ENCODE data around the gene FAM174B.

FAM174B gene

GRCh38 chr15:92667287-92667904, 11.8 kb upstream of the FAM174B start:
- in situ Hi-C loops (cut with HindIII; ENCODE audit: low pct_ligation_motif_present, low pct_unique_long_range_greater_than_20kb, low sequenced_read_pairs): no loop called here
- no peak for DNase-seq

DNA sequence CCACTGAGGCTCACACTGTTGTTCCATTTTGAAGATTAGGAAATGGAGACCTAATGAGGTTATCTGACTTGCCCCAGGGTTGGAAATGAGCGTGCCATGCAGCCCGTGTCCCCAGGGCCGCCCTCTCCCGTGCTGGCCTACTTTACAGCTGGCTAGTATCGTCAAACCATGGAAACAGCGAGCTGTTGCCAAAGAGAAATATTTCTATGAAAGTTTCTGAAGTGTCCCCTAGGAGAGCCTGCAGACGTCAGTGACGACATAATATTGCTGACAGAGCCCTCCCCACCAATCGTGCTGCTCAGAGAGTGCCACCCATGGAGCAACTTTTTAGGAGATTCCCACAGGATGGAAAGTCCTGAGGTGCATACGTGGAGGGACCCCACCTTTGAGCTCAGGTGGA, 11.2 kb upstream of the FAM174B start:
- in situ Hi-C loops (cut with HindIII; ENCODE audit: low pct_ligation_motif_present, low pct_unique_long_range_greater_than_20kb, low sequenced_read_pairs): no loop called here
- DNase-seq: no peak

DNA sequence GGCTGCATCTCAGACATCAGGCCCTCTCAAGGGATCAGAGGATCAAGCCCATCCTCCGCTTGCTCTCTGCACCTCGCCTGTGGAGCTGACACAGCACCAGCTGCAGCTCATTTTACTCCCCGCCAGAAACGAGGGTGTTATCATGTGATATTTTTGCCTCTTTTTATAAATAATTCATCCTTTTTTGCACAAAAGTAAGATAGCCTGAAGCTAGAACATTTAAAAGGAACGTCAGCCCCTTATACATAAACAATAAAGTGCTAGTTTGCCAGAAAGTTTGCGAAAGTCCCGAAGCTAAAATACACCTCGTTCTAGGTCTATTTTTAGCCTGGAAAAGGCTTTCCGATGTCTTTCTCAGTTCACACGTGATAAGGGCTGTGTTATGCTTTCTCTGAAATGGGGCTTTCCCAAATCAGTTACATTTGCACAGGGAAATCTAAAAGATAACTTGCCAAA, 9.6 kb upstream of the FAM174B start:
- no peak for DNase-seq
- in situ Hi-C loops (cut with HindIII; ENCODE audit: low pct_ligation_motif_present, low pct_unique_long_range_greater_than_20kb, low sequenced_read_pairs): no loop called here

DNA sequence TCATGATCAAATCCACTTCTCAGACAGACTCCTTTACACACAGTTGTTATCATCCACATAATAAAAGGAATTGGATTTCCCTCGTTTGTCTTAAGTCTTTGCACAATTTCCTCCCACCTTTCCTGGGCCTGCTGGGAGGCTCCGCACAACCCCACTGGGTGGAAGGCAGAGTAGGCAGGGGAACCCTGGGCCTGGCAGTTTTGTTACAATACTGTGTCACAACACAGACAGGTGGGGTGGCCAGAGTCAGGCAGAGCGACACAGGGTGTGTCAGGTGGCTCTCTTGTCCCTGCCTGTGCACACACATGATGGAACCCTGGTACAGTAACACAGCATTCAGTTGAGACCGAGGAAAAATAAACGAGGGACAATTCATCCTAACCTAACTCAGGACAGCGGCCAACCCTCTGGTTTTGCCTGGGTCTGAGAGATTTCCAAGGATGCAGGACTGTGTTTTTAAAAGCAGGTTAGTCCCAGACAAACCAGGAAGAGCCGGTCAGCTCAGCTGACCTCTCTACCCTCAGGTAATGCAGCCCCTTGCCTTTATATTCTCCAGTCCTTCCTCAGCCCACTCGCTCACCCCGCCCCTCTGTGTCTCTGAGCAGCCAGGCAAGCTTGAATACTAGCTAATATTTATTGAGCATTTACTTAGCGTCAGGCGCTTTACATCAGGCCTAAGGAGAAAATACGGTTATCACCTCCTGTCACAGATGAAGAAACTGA, 8.8 kb upstream of the FAM174B start:
- no peak for DNase-seq
- in situ Hi-C loops (cut with HindIII; ENCODE audit: low pct_ligation_motif_present, low pct_unique_long_range_greater_than_20kb, low sequenced_read_pairs): no loop called here

- in situ Hi-C loops (cut with HindIII; ENCODE audit: low pct_ligation_motif_present, low pct_unique_long_range_greater_than_20kb, low sequenced_read_pairs): no loop called here
- DNase-seq: no peak
Measured at GRCh38 chr15:92663250-92663951, 7.8 kb upstream of the FAM174B start.

- DNase-seq: no peak
- in situ Hi-C loops (cut with HindIII; ENCODE audit: low pct_ligation_motif_present, low pct_unique_long_range_greater_than_20kb, low sequenced_read_pairs): no loop called here
Measured at GRCh38 chr15:92662762-92663161, 7.2 kb upstream of the FAM174B start.

- in situ Hi-C loops (cut with HindIII; ENCODE audit: low pct_ligation_motif_present, low pct_unique_long_range_greater_than_20kb, low sequenced_read_pairs): no loop called here
- no peak for DNase-seq
Measured at GRCh38 chr15:92661956-92662355, 6.4 kb upstream of the FAM174B start.

DNA sequence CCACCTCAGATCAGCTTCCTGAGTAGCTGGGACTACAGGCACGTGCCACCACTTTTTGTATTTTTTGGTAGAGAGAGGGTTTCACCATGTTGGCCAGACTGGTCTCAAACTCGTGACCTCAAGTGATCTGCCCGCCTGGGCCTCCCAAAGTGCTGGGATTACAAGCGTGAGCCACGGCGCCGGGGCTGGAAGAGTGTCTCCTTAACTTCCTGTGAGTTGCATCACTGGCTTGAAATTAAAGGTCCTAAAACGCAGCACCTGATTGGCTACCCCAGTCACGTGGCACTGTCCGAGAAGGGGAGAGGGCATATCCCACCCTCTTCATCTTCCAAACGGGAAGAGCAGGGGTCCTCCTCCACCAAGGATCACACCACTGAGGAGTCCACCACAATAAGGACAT, 5.5 kb upstream of the FAM174B start:
- DNase-seq: no peak
- in situ Hi-C loops (cut with HindIII; ENCODE audit: low pct_ligation_motif_present, low pct_unique_long_range_greater_than_20kb, low sequenced_read_pairs): no loop called here

GRCh38 chr15:92657486-92657885, 1.9 kb upstream of the FAM174B start:
- in situ Hi-C loops (cut with HindIII; ENCODE audit: low pct_ligation_motif_present, low pct_unique_long_range_greater_than_20kb, low sequenced_read_pairs): no loop called here
- no peak for DNase-seq

DNA sequence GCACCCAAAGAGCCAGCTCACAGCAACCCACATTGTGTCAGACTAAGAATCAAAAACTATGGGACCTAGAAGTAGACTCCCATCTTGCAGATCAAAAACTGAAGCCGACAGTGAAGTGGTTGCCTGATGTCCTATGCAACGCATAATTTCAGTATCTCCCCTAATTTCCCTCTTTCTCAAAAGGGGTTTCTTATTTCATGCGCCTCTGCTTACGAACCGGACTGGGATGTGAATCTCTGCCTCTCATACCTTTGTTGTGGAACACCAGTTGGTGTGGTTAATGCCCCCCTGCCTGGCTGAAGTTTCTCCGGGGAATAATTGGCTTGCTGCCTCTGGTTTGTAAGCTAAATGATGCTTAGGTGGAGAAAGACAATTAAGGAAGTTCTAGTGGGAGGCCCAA, 514 bp upstream of the FAM174B start:
- DNase-seq: no peak
- in situ Hi-C loops (cut with HindIII; ENCODE audit: low pct_ligation_motif_present, low pct_unique_long_range_greater_than_20kb, low sequenced_read_pairs): no loop called here

DNA sequence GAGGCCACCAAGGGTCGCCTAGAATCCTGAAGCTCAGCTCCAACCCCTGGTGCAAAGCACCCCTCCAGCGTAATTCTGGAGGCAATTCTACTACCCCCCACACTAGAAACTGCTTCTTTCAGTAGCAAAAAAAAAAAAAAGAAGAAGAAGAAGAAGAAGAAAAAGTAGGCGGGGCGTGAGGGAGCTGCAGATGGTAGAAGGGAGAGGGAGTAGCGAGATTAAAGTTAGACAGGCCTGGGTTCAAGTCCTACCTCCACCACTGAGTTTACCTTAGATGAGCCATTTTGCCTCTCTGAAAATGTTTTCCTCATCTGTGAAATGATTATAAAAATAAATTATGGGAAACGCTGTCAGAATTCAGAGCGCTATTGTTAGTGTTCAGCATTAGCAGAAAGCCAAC, 913 bp downstream of the FAM174B start:
- in situ Hi-C loops (cut with HindIII; ENCODE audit: low pct_ligation_motif_present, low pct_unique_long_range_greater_than_20kb, low sequenced_read_pairs): no loop called here

DNA sequence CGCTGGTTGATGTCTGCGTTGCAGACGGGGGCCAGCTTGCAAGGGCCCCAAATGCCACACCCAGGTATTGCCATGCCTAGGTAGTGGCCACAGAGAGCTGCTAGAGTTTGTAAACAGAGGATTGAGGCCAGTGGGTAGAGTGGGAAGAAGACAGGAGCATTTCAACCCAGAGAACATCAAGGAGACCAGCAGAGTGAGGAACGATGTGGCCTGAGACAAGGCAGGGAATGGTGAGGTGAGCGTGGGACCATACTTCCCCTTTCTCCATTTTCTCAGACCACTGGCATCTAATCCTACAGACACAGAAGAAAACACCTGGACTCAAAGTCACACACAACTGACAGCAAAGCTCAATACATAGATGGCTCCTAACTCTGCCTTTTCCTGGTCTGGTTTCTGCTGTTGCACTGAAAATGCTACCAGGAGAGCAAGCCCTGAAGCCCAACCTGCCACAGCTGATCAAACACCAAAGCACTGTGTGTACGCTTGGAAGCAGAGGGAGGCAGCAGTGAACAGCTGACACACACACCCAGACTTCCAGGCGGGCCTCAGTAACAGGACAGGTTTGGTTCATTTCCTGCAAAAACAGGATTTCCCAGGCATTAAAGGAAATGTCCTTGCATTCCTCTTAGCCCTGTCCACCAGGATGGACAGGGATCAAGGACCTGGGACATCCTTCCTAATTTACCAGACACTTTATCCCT, 1.6 kb downstream of the FAM174B start:
- DNase-seq: no peak
- in situ Hi-C loops (cut with HindIII; ENCODE audit: low pct_ligation_motif_present, low pct_unique_long_range_greater_than_20kb, low sequenced_read_pairs): no loop called here

More for the DNA sequence above, 913 bp downstream of the FAM174B start:
- DNase-seq: no peak

DNA sequence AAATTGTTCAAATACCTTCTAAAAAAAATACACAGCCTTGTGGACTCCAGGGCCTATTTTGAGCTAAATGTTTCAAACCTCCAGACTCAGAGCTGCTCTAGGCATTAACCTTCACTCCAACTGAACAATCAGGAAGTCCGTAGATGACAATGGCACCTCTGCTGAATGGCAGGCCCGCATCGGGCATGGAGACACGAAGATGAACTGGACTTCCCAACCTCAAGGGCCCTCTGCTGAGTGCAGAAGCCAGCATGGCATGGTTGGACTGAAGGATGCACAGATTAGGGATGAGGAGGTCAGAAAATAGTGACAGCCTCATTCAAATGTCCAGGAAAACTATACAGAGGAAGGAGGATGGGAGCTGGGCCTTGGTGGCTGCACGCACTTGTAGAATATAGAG, 2.2 kb downstream of the FAM174B start:
- no peak for DNase-seq
- in situ Hi-C loops (cut with HindIII; ENCODE audit: low pct_ligation_motif_present, low pct_unique_long_range_greater_than_20kb, low sequenced_read_pairs): no loop called here

DNA sequence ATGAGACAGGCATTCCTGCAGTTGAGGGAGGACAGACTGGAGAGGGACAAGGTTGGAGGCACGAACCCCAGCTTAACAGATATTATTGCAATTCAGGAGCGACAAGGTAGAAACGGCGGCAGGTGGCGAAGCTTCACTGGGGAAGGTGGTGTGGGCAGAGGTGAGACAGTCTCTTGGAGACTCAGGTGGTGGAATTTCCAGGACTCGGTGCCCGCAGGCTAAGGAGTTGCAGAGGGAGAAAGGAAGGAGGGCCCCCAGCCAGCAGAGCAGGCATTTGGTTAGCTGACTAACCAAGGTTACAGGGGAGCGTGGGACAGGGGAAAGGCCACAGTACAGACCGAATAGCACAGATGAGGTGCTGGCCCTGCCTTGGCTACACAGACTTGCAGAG, 3.0 kb downstream of the FAM174B start:
- in situ Hi-C loops (cut with HindIII; ENCODE audit: low pct_ligation_motif_present, low pct_unique_long_range_greater_than_20kb, low sequenced_read_pairs): no loop called here

GRCh38 chr15:92651877-92652575, 3.5 kb downstream of the FAM174B start:
- in situ Hi-C loops (cut with HindIII; ENCODE audit: low pct_ligation_motif_present, low pct_unique_long_range_greater_than_20kb, low sequenced_read_pairs): no loop called here

More for the DNA sequence above, 3.0 kb downstream of the FAM174B start:
- no peak for DNase-seq

DNA sequence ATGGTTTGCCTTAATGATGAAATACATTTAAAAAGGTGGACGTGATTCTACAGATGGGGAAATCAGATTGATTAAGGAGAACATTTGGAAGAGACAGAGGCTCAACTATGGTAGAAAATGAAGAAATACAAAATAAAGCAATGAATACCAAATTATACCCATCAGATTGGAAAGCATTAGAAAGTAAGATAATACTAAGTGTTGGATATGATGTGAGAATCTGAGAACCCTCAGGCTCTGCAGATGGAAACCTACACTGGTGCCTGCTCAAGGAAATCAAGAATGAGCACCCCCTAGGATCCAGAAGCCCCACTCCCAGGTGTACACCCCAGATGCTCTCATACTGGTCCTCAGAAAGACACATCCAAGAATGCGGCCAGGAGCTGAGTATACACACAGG, 4.6 kb downstream of the FAM174B start:
- no peak for DNase-seq
- in situ Hi-C loops (cut with HindIII; ENCODE audit: low pct_ligation_motif_present, low pct_unique_long_range_greater_than_20kb, low sequenced_read_pairs): no loop called here

More at GRCh38 chr15:92651877-92652575, 3.5 kb downstream of the FAM174B start:
- DNase-seq: no peak

DNA sequence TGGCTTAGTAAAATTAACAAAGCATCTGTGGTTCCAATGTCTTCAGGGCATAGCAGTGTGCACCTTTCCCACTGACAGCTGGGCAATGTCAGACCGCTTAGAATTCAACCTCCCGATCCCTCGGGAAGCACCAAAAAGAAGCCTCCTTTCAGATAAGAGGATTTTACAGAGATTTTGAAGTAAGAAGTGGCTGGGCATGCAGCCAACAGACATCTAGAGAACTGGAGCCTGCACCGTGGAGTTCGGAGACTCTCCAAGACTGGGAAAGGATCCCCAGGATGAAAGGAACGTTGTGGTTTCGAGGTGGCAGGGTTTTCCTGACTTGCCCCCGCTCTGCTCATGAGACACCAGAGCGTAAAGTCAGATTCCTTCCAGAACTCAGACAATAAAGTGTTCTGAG, 5.3 kb downstream of the FAM174B start:
- in situ Hi-C loops (cut with HindIII; ENCODE audit: low pct_ligation_motif_present, low pct_unique_long_range_greater_than_20kb, low sequenced_read_pairs): no loop called here

DNA sequence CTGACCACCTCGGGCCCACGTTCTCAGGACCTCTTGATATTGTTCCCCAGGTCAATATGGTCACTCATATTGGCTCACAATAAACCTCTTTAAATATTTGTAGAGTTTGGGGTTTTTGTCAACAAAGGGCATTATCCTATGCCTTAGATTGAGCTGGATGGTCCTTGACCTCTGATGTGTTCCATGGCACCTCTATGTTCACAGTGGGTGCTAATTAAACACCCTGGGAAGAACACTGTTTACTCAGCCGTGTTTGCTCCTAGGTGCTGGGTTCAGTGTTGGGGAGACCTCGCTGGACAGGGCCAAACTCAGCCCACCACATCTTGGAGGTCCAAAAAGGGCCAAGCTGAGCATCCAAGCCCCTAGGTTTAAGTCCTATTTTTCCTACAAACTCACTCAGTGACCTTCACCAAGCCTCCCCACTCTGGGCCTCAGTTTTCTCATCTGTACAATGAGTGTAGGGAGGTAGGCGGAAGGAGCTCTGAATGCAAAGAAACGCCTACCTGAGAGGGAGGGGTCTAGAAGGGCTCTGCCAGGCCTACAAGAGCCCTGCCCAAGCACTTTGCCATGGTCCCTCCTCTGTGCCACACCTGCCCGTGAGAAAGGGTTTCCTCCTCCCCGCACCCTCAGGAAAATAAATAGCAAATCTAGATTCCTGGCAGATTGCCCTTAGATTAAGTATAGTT, 7.2 kb downstream of the FAM174B start:
- no peak for DNase-seq
- in situ Hi-C loops (cut with HindIII; ENCODE audit: low pct_ligation_motif_present, low pct_unique_long_range_greater_than_20kb, low sequenced_read_pairs): no loop called here

More for the DNA sequence above, 5.3 kb downstream of the FAM174B start:
- no peak for DNase-seq

All from ACHN (cell line).